Caco-2 (cell line): ENCODE measurements around the gene RAB12. TPM values are rescaled to one million over a fixed set of nuclear protein-coding genes. Genes with fewer than 3 reads are reported as not detected.

Experiments
- BruUV-seq: library from RNA; stranded (reverse); fragments of 400-500 nt; replicated peaks from 2 replicates; lab custom pipeline; 2021; lab: Mats Ljungman, UMichigan
- CTCF ChIA-PET: fragments of 300-600 bp; sonication (Branson Sonifier 250); formaldehyde crosslinking; loops from one replicate; lab custom pipeline; 2022; ENCODE audit warnings: antibody characterized with exemption; lab: Charles Lee
- POLR2A ChIA-PET: fragments of 300-600 bp; sonication (Branson Sonifier 250); formaldehyde crosslinking; loops from one replicate; lab custom pipeline; 2022; ENCODE audit warnings: antibody characterized with exemption; lab: Charles Lee
- DNase-seq, 2 experiments: peaks; one replicate each; pipeline versions ENCODE4 v3.0.0 to v3.0.0-alpha.2; 2020 to 2022
- H3K27me3 ChIP-seq: replicated peaks from 2 replicates; pipeline ENCODE4 v1.6.0; 2011; ENCODE audit warnings: low read length; ENCODE audit not compliant: control insufficient read depth, insufficient read depth
- H3K36me3 ChIP-seq: 2 replicates; pipeline ENCODE4 v1.5.1; 2011; ENCODE audit warnings: low read length; ENCODE audit not compliant: control insufficient read depth, insufficient read depth
- H3K4me1 ChIP-seq: fragments of 250-450 bp; sonication (Bioruptor Pico); 2 replicates; pipeline ENCODE4 v1.5.1; 2020; ENCODE audit warnings: mild to moderate bottlenecking
- H3K4me3 ChIP-seq: 2 replicates; pipeline ENCODE4 v1.5.1; 2011; ENCODE audit warnings: low read depth, mild to moderate bottlenecking, control low read depth, low read length
- H3K9me3 ChIP-seq: fragments of 250-450 bp; sonication (Bioruptor Pico); 2 replicates; pipeline ENCODE4 v1.5.1; 2020; ENCODE audit warnings: mild to moderate bottlenecking, moderate library complexity
- H3K27ac Mint-ChIP-seq: one replicate; pipeline ENCODE4 v1.8.0; 2022; ENCODE audit warnings: mixed read lengths; ENCODE audit not compliant: unreplicated experiment
- H3K27me3 Mint-ChIP-seq: one replicate; pipeline ENCODE4 v1.8.0; 2022; ENCODE audit warnings: mixed read lengths; ENCODE audit not compliant: insufficient read depth, unreplicated experiment
- H3K36me3 Mint-ChIP-seq: one replicate; pipeline ENCODE4 v1.8.0; 2022; ENCODE audit warnings: mild to moderate bottlenecking, mixed read lengths; ENCODE audit not compliant: insufficient read depth, unreplicated experiment
- H3K4me1 Mint-ChIP-seq: one replicate; pipeline ENCODE4 v1.8.0; 2022; ENCODE audit warnings: low read depth, mixed read lengths; ENCODE audit not compliant: unreplicated experiment
- H3K4me3 Mint-ChIP-seq: one replicate; pipeline ENCODE4 v1.8.0; 2022; ENCODE audit warnings: mild to moderate bottlenecking, moderate library complexity, mixed read lengths; ENCODE audit not compliant: unreplicated experiment
- H3K9me3 Mint-ChIP-seq: one replicate; pipeline ENCODE4 v1.8.0; 2022; ENCODE audit warnings: mixed read lengths; ENCODE audit not compliant: unreplicated experiment
- CTCF ChIP-seq, 2 experiments: fragments of 200-600 bp in 1 of 2; IDR thresholded peaks; 1 replicate in 1 of 2; 2 replicates in 1 of 2; pipeline versions ENCODE4 v1.5.1 to v1.8.0; 2011 to 2022; ENCODE audit warnings: antibody characterized with exemption in 1 of 2, control low read depth in 1 of 2, inconsistent platforms in 1 of 2, low read depth in 1 of 2, low read length in 1 of 2, mild to moderate bottlenecking in 1 of 2, moderate library complexity in 1 of 2; ENCODE audit not compliant: insufficient read depth in 1 of 2, severe bottlenecking in 1 of 2, unreplicated experiment in 1 of 2
- intact Hi-C: fragments of 100-400 bp; cut with micrococcal nuclease; formaldehyde crosslinking; loops from one replicate; pipeline ENCODE4 v1.10.0; 2022; ENCODE audit not compliant: unreplicated experiment
- total RNA-seq: library from RNA; stranded (reverse); gene quantifications from 2 replicates; pipeline ENCODE4 v1.2.3, GENCODE V29; 2022

Gene RAB12
- total RNA-seq, 1 experiment from 2014 or later, result 42.8 TPM

GRCh38 chr18:8602557-8602956 lies 6.7 kb upstream of the RAB12 start:
- Histone ChIP-seq H3K4me1 (peaks cover 7% of the 10 kb centered on the region; the same call in 1 of the 2 replicates), H3K27me3 (no peaks in the 10 kb centered on the region), H3K4me3 (no peak overlapping the region), H3K9me3 (no peaks in the 10 kb centered on the region), H3K36me3 (no peaks in the 10 kb centered on the region)
- TF ChIP-seq CTCF (IDR thresholded peaks at IDR 0.05; ENCODE audit: insufficient read depth in 1 of 2, low read depth in 1 of 2, low read length in 1 of 2, severe bottlenecking in 1 of 2, unreplicated experiment in 1 of 2), result no peak
- Mint-ChIP-seq H3K27me3 (peaks cover 9% of the 10 kb centered on the region), H3K27ac (no peak overlapping the region), H3K36me3 (no peaks in the 10 kb centered on the region), H3K9me3 (no peaks in the 10 kb centered on the region), H3K4me3 (no peak overlapping the region), H3K4me1 (no peaks in the 10 kb centered on the region)
- intact Hi-C loops, result no loop called here
- ChIA-PET POLR2A (no interaction called here), CTCF (no interaction called here)
- no peak for DNase-seq
- no TSS peak for BruUV-seq

- Mint-ChIP-seq H3K4me1 (no peaks in the 10 kb centered on the region), H3K36me3 (no peaks in the 10 kb centered on the region), H3K27me3 (peaks cover 9% of the 10 kb centered on the region), H3K27ac (no peak overlapping the region), H3K9me3 (no peaks in the 10 kb centered on the region), H3K4me3 (no peak overlapping the region)
- CTCF ChIA-PET, result no interaction called here
- no peaks in the 10 kb centered on the region for H3K27me3 ChIP-seq
- POLR2A ChIA-PET, result no interaction called here
- H3K36me3 ChIP-seq, result no peaks in the 10 kb centered on the region
- intact Hi-C loops, result no loop called here
- no peaks in the 10 kb centered on the region for H3K9me3 ChIP-seq
- H3K4me1 ChIP-seq, result peaks cover 7% of the 10 kb centered on the region; the same call in 1 of the 2 replicates
- no peak for TF ChIP-seq CTCF (IDR thresholded peaks at IDR 0.05; ENCODE audit: insufficient read depth in 1 of 2, low read depth in 1 of 2, low read length in 1 of 2, severe bottlenecking in 1 of 2, unreplicated experiment in 1 of 2)
- H3K4me3 ChIP-seq, result no peak overlapping the region
- BruUV-seq, result no TSS peak
- no peak for DNase-seq
Measured at GRCh38 chr18:8603663-8604520, 5.3 kb upstream of the RAB12 start.

- Mint-ChIP-seq H3K4me3 (no peak overlapping the region), H3K27ac (no peak overlapping the region)
- CTCF ChIA-PET, result no interaction called here
Measured at GRCh38 chr18:8605974-8606373, 3.3 kb upstream of the RAB12 start.

More at GRCh38 chr18:8605974-8606373, 3.3 kb upstream of the RAB12 start:
- DNase-seq, result no peak
- no peaks in the 10 kb centered on the region for H3K36me3 Mint-ChIP-seq
- H3K36me3 ChIP-seq, result no peaks in the 10 kb centered on the region; the same call in 1 of the 2 replicates
- peaks cover 7% of the 10 kb centered on the region for H3K4me1 ChIP-seq
- H3K9me3 Mint-ChIP-seq, result no peaks in the 10 kb centered on the region
- TF ChIP-seq CTCF (IDR thresholded peaks at IDR 0.05; ENCODE audit: insufficient read depth in 1 of 2, low read depth in 1 of 2, low read length in 1 of 2, severe bottlenecking in 1 of 2, unreplicated experiment in 1 of 2), result no peak
- POLR2A ChIA-PET, result no interaction called here
- no peak overlapping the region for H3K4me3 ChIP-seq
- no TSS peak for BruUV-seq
- H3K9me3 ChIP-seq, result no peaks in the 10 kb centered on the region
- no peaks in the 10 kb centered on the region for H3K27me3 ChIP-seq
- H3K4me1 Mint-ChIP-seq, result peaks cover 7% of the 10 kb centered on the region
- intact Hi-C loops, result no loop called here
- peaks cover 9% of the 10 kb centered on the region for H3K27me3 Mint-ChIP-seq
